PC-9 (cell line): ENCODE measurements around the gene GSE1. TPM values are rescaled to one million over a fixed set of nuclear protein-coding genes. Genes with fewer than 3 reads are reported as not detected.

Experiments used
- BruUV-seq: library from RNA; stranded (reverse); fragments of 400-500 nt; replicated peaks from 2 replicates; lab custom pipeline; 2021; lab: Mats Ljungman, UMichigan
- CTCF ChIA-PET: fragments of 300-600 bp; sonication (Branson Sonifier 250); formaldehyde crosslinking; loops from one replicate; lab custom pipeline; 2022; ENCODE audit warnings: antibody characterized with exemption; lab: Charles Lee
- POLR2A ChIA-PET: fragments of 300-600 bp; sonication (Branson Sonifier 250); formaldehyde crosslinking; loops from one replicate; lab custom pipeline; 2022; ENCODE audit warnings: antibody characterized with exemption; ENCODE audit not compliant: unreplicated experiment; lab: Charles Lee
- DNase-seq, 2 experiments: peaks; one replicate each; pipeline versions ENCODE4 v3.0.0 to v3.0.0-alpha.2; 2015 to 2022; ENCODE audit warnings: mixed read lengths in 1 of 2
- H2AFZ ChIP-seq: fragments of 200-600 bp; sonication (generic); 2 replicates; pipeline ENCODE4 v1.8.1; 2017; ENCODE audit warnings: antibody characterized with exemption
- H3F3A ChIP-seq: fragments of 200-600 bp; sonication (generic); 2 replicates; pipeline ENCODE4 v1.8.1; 2017; ENCODE audit warnings: antibody characterized with exemption, mild to moderate bottlenecking, low read depth; ENCODE audit not compliant: insufficient read depth
- H3K27ac ChIP-seq: fragments of 200-600 bp; sonication (generic); 2 replicates; pipeline ENCODE4 v1.6.1; 2016; ENCODE audit warnings: mixed run types
- H3K27me3 ChIP-seq: fragments of 200-600 bp; sonication (generic); 2 replicates; pipeline ENCODE4 v1.6.1; 2016; ENCODE audit warnings: low read depth, mixed run types; ENCODE audit not compliant: insufficient read depth
- H3K36me3 ChIP-seq: fragments of 200-600 bp; sonication (generic); 2 replicates; pipeline ENCODE4 v1.6.1; 2016; ENCODE audit warnings: low read depth, mixed run types
- H3K4me1 ChIP-seq: fragments of 200-600 bp; sonication (generic); replicated peaks from 2 replicates; pipeline ENCODE4 v1.6.1; 2016; ENCODE audit warnings: mixed run types; ENCODE audit not compliant: insufficient read depth
- H3K4me2 ChIP-seq: fragments of 200-600 bp; sonication (generic); 2 replicates; pipeline ENCODE4 v1.6.1; 2017; ENCODE audit warnings: mixed run types
- H3K4me3 ChIP-seq: fragments of 200-600 bp; sonication (generic); 2 replicates; pipeline ENCODE4 v1.6.1; 2016; ENCODE audit warnings: mixed run types
- H3K79me2 ChIP-seq: fragments of 200-600 bp; sonication (generic); 2 replicates; pipeline ENCODE4 v1.6.1; 2017; ENCODE audit warnings: low read depth, mixed run types
- H3K9me2 ChIP-seq: fragments of 200-600 bp; sonication (generic); 2 replicates; pipeline ENCODE4 v1.8.1; 2017; ENCODE audit warnings: mild to moderate bottlenecking; ENCODE audit not compliant: insufficient read depth
- H3K9me3 ChIP-seq: fragments of 200-600 bp; sonication (generic); 2 replicates; pipeline ENCODE4 v1.8.1; 2016; ENCODE audit warnings: low read depth; ENCODE audit not compliant: insufficient read depth
- H4K20me1 ChIP-seq: fragments of 200-600 bp; sonication (generic); 2 replicates; pipeline ENCODE4 v1.8.1; 2017; ENCODE audit not compliant: insufficient read depth
- CTCF ChIP-seq: fragments of 200-600 bp; sonication (generic); conservative IDR thresholded peaks from 2 replicates; pipeline ENCODE4 v1.6.1; 2017; ENCODE audit warnings: mixed run types, antibody characterized with exemption, mild to moderate bottlenecking, moderate library complexity
- EZH2 ChIP-seq: fragments of 200-600 bp; sonication (generic); IDR thresholded peaks from 2 replicates; pipeline ENCODE4 v1.8.0; 2017; ENCODE audit warnings: antibody characterized with exemption, low read depth
- intact Hi-C: fragments of 100-400 bp; cut with micrococcal nuclease; formaldehyde crosslinking; loops from one replicate; pipeline ENCODE4 v1.10.0; 2022; ENCODE audit not compliant: unreplicated experiment
- total RNA-seq: library from RNA; stranded (reverse); gene quantifications from 2 replicates; pipeline ENCODE4 v1.2.3, GENCODE V29; 2021

The GSE1 gene
- total RNA-seq, 1 experiment from 2014 or later = 83.5 TPM

GRCh38 chr16:85667841-85668413, 54.8 kb downstream of the GSE1 start:
- no TSS peak for BruUV-seq
- Histone ChIP-seq H2AFZ (no peak overlapping the region), H3F3A (peaks cover 33% of the 10 kb centered on the region), H3K79me2 (no peaks in the 10 kb centered on the region), H3K27me3 (no peaks in the 10 kb centered on the region), H3K36me3 (peaks cover 30% of the 10 kb centered on the region), H3K9me3 (no peaks in the 10 kb centered on the region), H3K4me2 (no peak overlapping the region), H4K20me1 (peaks cover 39% of the 10 kb centered on the region), H3K4me1 (no peaks in the 10 kb centered on the region), H3K27ac (no peak overlapping the region), H3K4me3 (no peak overlapping the region), H3K9me2 (no peaks in the 10 kb centered on the region)
- ChIA-PET POLR2A (interaction anchor here (0.6 kb wide), 1 partner anchor 30 kb away, joined by 4 read pairs; no protein-coding TSS in a partner anchor), CTCF (no interaction called here)
- intact Hi-C loops = no loop called here
- TF ChIP-seq EZH2 (no peak), CTCF (no peak)
- no peak for DNase-seq

- ChIA-PET POLR2A (no interaction called here), CTCF (no interaction called here)
- no peak overlapping the region for H3K27ac ChIP-seq
- no TSS peak for BruUV-seq
- no peak overlapping the region for H3K4me2 ChIP-seq
- peaks cover 43% of the 10 kb centered on the region for H4K20me1 ChIP-seq
- intact Hi-C loops = no loop called here
- no peaks in the 10 kb centered on the region for H3K4me1 ChIP-seq
- DNase-seq = no peak
- no peak overlapping the region for H3K4me3 ChIP-seq
- no peak overlapping the region for H2AFZ ChIP-seq
- H3K9me3 ChIP-seq = no peaks in the 10 kb centered on the region
- H3K79me2 ChIP-seq = no peaks in the 10 kb centered on the region
- peaks cover 37% of the 10 kb centered on the region for H3F3A ChIP-seq
- peaks cover 26% of the 10 kb centered on the region for H3K36me3 ChIP-seq
- H3K9me2 ChIP-seq = no peaks in the 10 kb centered on the region
- H3K27me3 ChIP-seq = no peaks in the 10 kb centered on the region
- TF ChIP-seq CTCF (no peak), EZH2 (no peak)
Observed at GRCh38 chr16:85668676-85669424, 55.7 kb downstream of the GSE1 start.

- DNase-seq = no peak
- Histone ChIP-seq H3K79me2 (no peaks in the 10 kb centered on the region), H3K36me3 (peaks cover 32% of the 10 kb centered on the region), H3K4me2 (no peak overlapping the region), H3K9me3 (no peaks in the 10 kb centered on the region), H3K9me2 (no peaks in the 10 kb centered on the region), H3F3A (peaks cover 47% of the 10 kb centered on the region), H2AFZ (no peak overlapping the region), H3K27ac (no peak overlapping the region), H3K4me3 (no peak overlapping the region), H3K4me1 (no peaks in the 10 kb centered on the region), H3K27me3 (no peaks in the 10 kb centered on the region), H4K20me1 (peaks cover 50% of the 10 kb centered on the region)
- no TSS peak for BruUV-seq
- ChIA-PET CTCF (no interaction called here), POLR2A (no interaction called here)
- TF ChIP-seq CTCF (no peak), EZH2 (no peak)
- intact Hi-C loops = no loop called here
Observed at GRCh38 chr16:85670840-85671239, 57.7 kb downstream of the GSE1 start.
